H1 (cell line): Measurements from ENCODE around the gene SPDYE3. TPM values are rescaled to one million over a fixed set of nuclear protein-coding genes. Genes with fewer than 3 reads are reported as not detected.
"Not testable (repeated sequence)": the region's sequence is repeated elsewhere in the genome, so short reads cannot be mapped to it uniquely, and the experiment has no call there.

ENCODE experiments used
- CTCF ChIA-PET: fragments of 300-600 bp; sonication (Branson Sonifier 250); formaldehyde crosslinking; loops from one replicate; lab custom pipeline; 2021; ENCODE audit not compliant: partially characterized antibody; lab: Charles Lee
- POLR2A ChIA-PET: fragments of 300-600 bp; sonication (Branson Sonifier 250); formaldehyde crosslinking; loops from one replicate; lab custom pipeline; 2021; ENCODE audit warnings: inconsistent platforms; ENCODE audit not compliant: partially characterized antibody; lab: Charles Lee
- DNase-seq, 2 experiments: peaks; one replicate each; pipeline versions ENCODE4 v3.0.0 to v3.0.0-alpha.2; 2010 to 2022; ENCODE audit warnings: low spot score in 2 of 2, low read depth in 1 of 2, mixed read lengths in 1 of 2
- FAIRE-seq: peaks from 2 replicates; lab custom pipeline; 2011; peaks lifted over from hg19 to GRCh38; lab: Jason Lieb, UNC
- H2AFZ ChIP-seq: 2 replicates; pipeline ENCODE4 v1.8.1; 2012; ENCODE audit warnings: low read length, inconsistent platforms
- H2AK5ac ChIP-seq: 2 replicates; pipeline ENCODE4 v1.6.1; 2013; ENCODE audit warnings: low read depth, low read length
- H2BK120ac ChIP-seq: replicated peaks from 2 replicates; pipeline ENCODE3; 2013; ENCODE audit warnings: low read depth, low read length, inconsistent platforms
- H2BK12ac ChIP-seq: 2 replicates; pipeline ENCODE4 v1.6.1; 2013; ENCODE audit warnings: low read depth, low read length
- H2BK15ac ChIP-seq: 2 replicates; pipeline ENCODE4 v1.6.1; 2013; ENCODE audit warnings: low read length
- H2BK20ac ChIP-seq: 2 replicates; pipeline ENCODE4 v1.6.1; 2013; ENCODE audit warnings: low read length
- H2BK5ac ChIP-seq: 2 replicates; pipeline ENCODE4 v1.6.1; 2013; ENCODE audit warnings: low read depth, low read length
- H3K14ac ChIP-seq: 2 replicates; pipeline ENCODE4 v1.6.1; 2013; ENCODE audit warnings: inconsistent platforms; ENCODE audit not compliant: insufficient read length
- H3K18ac ChIP-seq: 2 replicates; pipeline ENCODE4 v1.6.1; 2013; ENCODE audit warnings: low read length; ENCODE audit errors: extremely low read depth
- H3K23ac ChIP-seq: 2 replicates; pipeline ENCODE4 v1.6.1; 2013; ENCODE audit warnings: inconsistent platforms; ENCODE audit not compliant: insufficient read length
- H3K23me2 ChIP-seq: 2 replicates; pipeline ENCODE4 v1.6.1; 2013; ENCODE audit warnings: low read depth, low read length
- H3K27ac ChIP-seq: 2 replicates; pipeline ENCODE4 v1.6.1; 2011; ENCODE audit warnings: low read depth, low read length, inconsistent platforms
- H3K27me3 ChIP-seq, 4 experiments: replicated peaks in 1 of 4; 1 replicate in 1 of 4; 2 replicates in 3 of 4; pipeline versions ENCODE4 v1.6.1 to v1.8.1; 2011 to 2013; ENCODE audit warnings: low read length in 3 of 4, mild to moderate bottlenecking in 3 of 4, inconsistent platforms in 2 of 4, mixed read lengths in 2 of 4, moderate library complexity in 1 of 4; ENCODE audit not compliant: control insufficient read depth in 3 of 4, insufficient read depth in 3 of 4; ENCODE audit errors: extremely low read depth in 1 of 4
- H3K36me3 ChIP-seq, 4 experiments: 2 replicates each; pipeline versions ENCODE4 v1.6.1 to v1.8.1; 2011 to 2013; ENCODE audit warnings: mild to moderate bottlenecking in 4 of 4, low read length in 3 of 4, moderate library complexity in 2 of 4, control low read depth in 1 of 4, inconsistent platforms in 1 of 4; ENCODE audit not compliant: insufficient read depth in 4 of 4, control insufficient read depth in 2 of 4
- H3K4ac ChIP-seq: replicated peaks from 2 replicates; pipeline ENCODE3; 2013; ENCODE audit warnings: low read length, low read depth, mixed read lengths, inconsistent platforms; ENCODE audit not compliant: insufficient read length
- H3K4me1 ChIP-seq, 4 experiments: replicated peaks in 1 of 4; 1 replicate in 1 of 4; 2 replicates in 3 of 4; pipeline versions ENCODE4 v1.6.1 to v1.8.1; 2011 to 2013; ENCODE audit warnings: low read length in 3 of 4, inconsistent platforms in 2 of 4, mixed read lengths in 1 of 4; ENCODE audit not compliant: insufficient read depth in 4 of 4, control insufficient read depth in 3 of 4
- H3K4me2 ChIP-seq, 2 experiments: 2 replicates each; pipeline versions ENCODE4 v1.6.1 to v1.8.1; 2011 to 2013; ENCODE audit warnings: low read depth in 2 of 2, low read length in 2 of 2, control low read depth in 1 of 2, inconsistent platforms in 1 of 2, mild to moderate bottlenecking in 1 of 2; ENCODE audit not compliant: insufficient read depth in 1 of 2
- H3K4me3 ChIP-seq, 4 experiments: fragments of 200-600, 300-600 bp in 1 of 4; sonication (generic), shearing (Covaris generic), sonication (Bioruptor Twin) in 1 of 4; 2 replicates each; pipeline versions ENCODE4 v1.5.1 to v1.8.1; 2011 to 2016; ENCODE audit warnings: low read length in 4 of 4, low read depth in 3 of 4, control low read depth in 2 of 4, inconsistent platforms in 2 of 4, mild to moderate bottlenecking in 2 of 4, mixed read lengths in 1 of 4, moderate library complexity in 1 of 4; ENCODE audit not compliant: insufficient read depth in 2 of 4; ENCODE audit errors: extremely low read depth in 1 of 4
- H3K56ac ChIP-seq: replicated peaks from 2 replicates; pipeline ENCODE3; 2013; ENCODE audit warnings: low read depth, mild to moderate bottlenecking, mixed read lengths, low read length, inconsistent platforms; ENCODE audit not compliant: insufficient read length
- H3K79me1 ChIP-seq: 2 replicates; pipeline ENCODE4 v1.6.1; 2013; ENCODE audit warnings: low read depth, low read length, control low read depth
- H3K79me2 ChIP-seq, 2 experiments: 2 replicates each; pipeline versions ENCODE4 v1.6.1 to v1.8.1; 2012 to 2013; ENCODE audit warnings: low read length in 2 of 2, mild to moderate bottlenecking in 2 of 2, inconsistent platforms in 1 of 2; ENCODE audit not compliant: insufficient read depth in 2 of 2, control insufficient read depth in 1 of 2
- H3K9ac ChIP-seq, 4 experiments: replicated peaks in 1 of 4; 1 replicate in 1 of 4; 2 replicates in 3 of 4; pipeline versions ENCODE4 v1.6.1 to v1.8.1; 2011 to 2013; ENCODE audit warnings: low read depth in 3 of 4, low read length in 3 of 4, control low read depth in 2 of 4, mild to moderate bottlenecking in 2 of 4, moderate library complexity in 2 of 4, inconsistent platforms in 1 of 4; ENCODE audit errors: extremely low read depth in 1 of 4
- H3K9me3 ChIP-seq, 2 experiments: 2 replicates each; pipeline versions ENCODE4 v1.6.1 to v1.8.1; 2012 to 2013; ENCODE audit warnings: mild to moderate bottlenecking in 2 of 2, moderate library complexity in 2 of 2, control low read depth in 1 of 2, inconsistent platforms in 1 of 2, low read depth in 1 of 2, low read length in 1 of 2, mixed read lengths in 1 of 2; ENCODE audit not compliant: insufficient read depth in 2 of 2
- H4K20me1 ChIP-seq, 2 experiments: replicated peaks in 1 of 2; 2 replicates each; pipeline versions ENCODE3 to v1.8.1; 2011 to 2013; ENCODE audit warnings: inconsistent platforms in 2 of 2, low read length in 2 of 2, mild to moderate bottlenecking in 1 of 2; ENCODE audit not compliant: insufficient read depth in 2 of 2, control insufficient read depth in 1 of 2
- H4K5ac ChIP-seq: 2 replicates; pipeline ENCODE4 v1.6.1; 2013; ENCODE audit warnings: low read length, low read depth, mixed read lengths, inconsistent platforms; ENCODE audit not compliant: insufficient read length
- H4K8ac ChIP-seq: 2 replicates; pipeline ENCODE4 v1.8.0; 2013; ENCODE audit warnings: mild to moderate bottlenecking, moderate library complexity, low read length, inconsistent platforms; ENCODE audit not compliant: insufficient read depth; ENCODE audit errors: extremely low read depth
- H4K91ac ChIP-seq: replicated peaks from 2 replicates; pipeline ENCODE3; 2013; ENCODE audit warnings: low read length, mixed read lengths, inconsistent platforms; ENCODE audit not compliant: insufficient read length
- WGBS, 2 experiments: shearing (Covaris generic) in 1 of 2; methylation state at CpG; one replicate each; pipeline versions ENCODE4 v1.1.6 to v1.1.7; 2013 to 2015; ENCODE audit warnings: low lambda C conversion rate in 2 of 2, mixed read lengths in 2 of 2, inconsistent platforms in 1 of 2, low coverage in 1 of 2, missing lambda C conversion rate in 1 of 2; ENCODE audit not compliant: insufficient replicate concordance in 2 of 2, insufficient coverage in 1 of 2, insufficient read length in 1 of 2; ENCODE audit errors: extremely low coverage in 1 of 2, missing lambda C conversion rate in 1 of 2; 5-methylcytosine and 5-hydroxymethylcytosine counted together
- polyA plus RNA-seq, 7 experiments: library from polyadenylated mRNA; depleted of rRNA in 3 of 7; stranded (reverse) in 5 of 7; unstranded in 2 of 7; fragments of >200 nt in 5 of 7; fragments of 200-250 nt in 2 of 7; gene quantifications; 1 replicate in 5 of 7; 2 replicates in 1 of 7; 4 replicates in 1 of 7; pipeline versions ENCODE4 v1.2.1 to v1.2.3, GENCODE V29; 2011 to 2013; ENCODE audit warnings: missing spikeins in 2 of 7, mixed read lengths in 2 of 7
- total RNA-seq: library from RNA; stranded (reverse); fragmentation: NEBNext Ultra II Directional; extraction: Animal tissue kit (Norgen Biotek cat#: 25700); gene quantifications from 2 replicates; pipeline ENCODE4 v1.2.1, GENCODE V29; 2021

The SPDYE3 gene
- total and polyA plus RNA-seq, 2 of the 8 experiments (the other 6 are each of a cell fraction or from before 2014, with no cell fraction given) = not detected

- H3K23ac ChIP-seq, H2BK15ac ChIP-seq, H3K27me3 ChIP-seq, H2AK5ac ChIP-seq, H3K9me3 ChIP-seq, H2AFZ ChIP-seq, POLR2A ChIA-PET, H3K79me1 ChIP-seq, H3K18ac ChIP-seq, H3K4me1 ChIP-seq, H3K4ac ChIP-seq, H2BK120ac ChIP-seq, FAIRE-seq, H4K91ac ChIP-seq, H2BK5ac ChIP-seq, H3K9ac ChIP-seq, H3K36me3 ChIP-seq, H3K56ac ChIP-seq, H4K5ac ChIP-seq, H3K4me2 ChIP-seq, H2BK20ac ChIP-seq, H4K8ac ChIP-seq, H3K27ac ChIP-seq, H3K23me2 ChIP-seq, DNase-seq, H2BK12ac ChIP-seq, H3K79me2 ChIP-seq, H4K20me1 ChIP-seq, H3K4me3 ChIP-seq, H3K14ac ChIP-seq: not testable (repeated sequence)
- 93% methylated on average over 8 of the region's 8 CpGs; no CpG with 5 or more reads in 1 of the 2 experiments for WGBS, 2 experiments
- CTCF ChIA-PET = interaction anchor here (0.8 kb wide), 1 partner anchor 61 kb away, joined by 3 read pairs; no protein-coding TSS in a partner anchor
Measured at GRCh38 chr7:100283147-100283546, 24.4 kb upstream of the SPDYE3 start.
